ENCODE results near the gene FAM120C. TPM values are rescaled to one million over a fixed set of nuclear protein-coding genes. Genes with fewer than 3 reads are reported as not detected.

The FAM120C gene
- total RNA-seq, 1 donor from 2014 or later = 7.0 TPM

DNA sequence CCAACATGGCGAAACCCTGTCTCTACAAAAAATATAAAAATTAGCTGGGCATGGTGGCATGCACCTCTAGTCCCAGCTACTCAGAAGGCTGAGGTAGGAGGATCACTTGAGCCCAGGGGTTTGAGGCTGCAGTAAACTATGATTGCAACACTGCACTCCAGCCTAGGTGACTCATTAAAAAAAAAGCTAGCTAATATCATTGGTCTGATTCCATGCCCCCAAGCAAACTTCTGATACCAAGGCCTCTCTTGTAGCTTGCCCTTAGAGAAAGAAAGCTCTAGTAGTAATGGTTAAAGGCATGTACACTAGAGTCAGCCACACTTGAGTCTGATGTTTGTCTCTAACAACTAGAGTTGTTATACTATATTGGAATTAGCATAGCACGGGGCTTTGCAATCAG is 106.2 kb downstream of the FAM120C start:
- Mint-ChIP-seq H3K27me3 (ENCODE audit: unreplicated experiment) (no peaks in the 10 kb centered on the region), H3K9me3 (ENCODE audit: unreplicated experiment) (no peaks in the 10 kb centered on the region), H3K27ac (ENCODE audit: unreplicated experiment) (no peak overlapping the region), H3K4me1 (ENCODE audit: unreplicated experiment) (no peaks in the 10 kb centered on the region), H3K36me3 (ENCODE audit: low read depth, unreplicated experiment) (no peaks in the 10 kb centered on the region), H3K4me3 (ENCODE audit: unreplicated experiment) (no peak overlapping the region)
- TF ChIP-seq CTCF (IDR thresholded peaks at IDR 0.05; ENCODE audit: unreplicated experiment) = no peak
- no peak for DNase-seq (ENCODE audit: low spot score)

GRCh38 chrX:54074826-54075225 is 108.2 kb downstream of the FAM120C start:
- DNase-seq (ENCODE audit: low spot score) = no peak
- no peak overlapping the region for H3K4me3 Mint-ChIP-seq (ENCODE audit: unreplicated experiment)
- H3K36me3 Mint-ChIP-seq (ENCODE audit: low read depth, unreplicated experiment) = no peaks in the 10 kb centered on the region
- H3K27ac Mint-ChIP-seq (ENCODE audit: unreplicated experiment) = no peak overlapping the region
- H3K4me1 Mint-ChIP-seq (ENCODE audit: unreplicated experiment) = no peaks in the 10 kb centered on the region
- H3K27me3 Mint-ChIP-seq (ENCODE audit: unreplicated experiment) = no peaks in the 10 kb centered on the region
- TF ChIP-seq CTCF (IDR thresholded peaks at IDR 0.05; ENCODE audit: unreplicated experiment) = no peak
- H3K9me3 Mint-ChIP-seq (ENCODE audit: unreplicated experiment) = no peaks in the 10 kb centered on the region

DNA sequence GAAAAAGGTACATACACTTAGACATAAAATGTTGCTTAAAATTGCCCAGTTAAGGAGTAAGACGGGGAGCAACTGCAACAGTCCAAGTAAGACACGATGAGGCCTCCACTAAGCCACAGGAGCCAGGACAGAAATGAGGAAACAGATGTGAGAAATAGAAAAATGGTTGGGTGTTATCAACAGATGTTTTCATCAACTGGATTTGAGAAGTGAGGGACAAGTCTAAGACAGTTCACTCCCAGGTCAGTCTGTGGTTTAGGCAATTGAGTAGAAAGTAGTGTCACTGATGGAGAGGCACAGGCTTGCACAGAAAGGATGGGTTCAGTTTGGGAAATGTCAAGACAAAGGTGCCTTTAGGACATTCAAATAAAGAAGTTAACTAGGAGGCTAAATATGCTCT is 115.3 kb downstream of the FAM120C start:
- no peaks in the 10 kb centered on the region for H3K27me3 Mint-ChIP-seq (ENCODE audit: unreplicated experiment)
- no peak for DNase-seq (ENCODE audit: low spot score)
- no peaks in the 10 kb centered on the region for H3K4me1 Mint-ChIP-seq (ENCODE audit: unreplicated experiment)
- H3K27ac Mint-ChIP-seq (ENCODE audit: unreplicated experiment) = no peak overlapping the region
- no peaks in the 10 kb centered on the region for H3K36me3 Mint-ChIP-seq (ENCODE audit: low read depth, unreplicated experiment)
- no peaks in the 10 kb centered on the region for H3K9me3 Mint-ChIP-seq (ENCODE audit: unreplicated experiment)
- no peak overlapping the region for H3K4me3 Mint-ChIP-seq (ENCODE audit: unreplicated experiment)
- TF ChIP-seq CTCF (IDR thresholded peaks at IDR 0.05; ENCODE audit: unreplicated experiment) = no peak

- H3K9me3 Mint-ChIP-seq (ENCODE audit: unreplicated experiment) = no peaks in the 10 kb centered on the region
- H3K27me3 Mint-ChIP-seq (ENCODE audit: unreplicated experiment) = no peaks in the 10 kb centered on the region
- no peak for TF ChIP-seq CTCF (IDR thresholded peaks at IDR 0.05; ENCODE audit: unreplicated experiment)
- H3K27ac Mint-ChIP-seq (ENCODE audit: unreplicated experiment) = no peak overlapping the region
- DNase-seq (ENCODE audit: low spot score) = no peak
- no peaks in the 10 kb centered on the region for H3K4me1 Mint-ChIP-seq (ENCODE audit: unreplicated experiment)
- no peak overlapping the region for H3K4me3 Mint-ChIP-seq (ENCODE audit: unreplicated experiment)
- no peaks in the 10 kb centered on the region for H3K36me3 Mint-ChIP-seq (ENCODE audit: low read depth, unreplicated experiment)
These were observed 116.2 kb downstream of the FAM120C start for GRCh38 chrX:54066841-54067240.

GRCh38 chrX:54064564-54064963 is 118.5 kb downstream of the FAM120C start:
- H3K9me3 Mint-ChIP-seq (ENCODE audit: unreplicated experiment) = no peaks in the 10 kb centered on the region
- H3K4me3 Mint-ChIP-seq (ENCODE audit: unreplicated experiment) = no peak overlapping the region
- H3K27ac Mint-ChIP-seq (ENCODE audit: unreplicated experiment) = no peak overlapping the region
- DNase-seq (ENCODE audit: low spot score) = no peak
- no peaks in the 10 kb centered on the region for H3K27me3 Mint-ChIP-seq (ENCODE audit: unreplicated experiment)
- TF ChIP-seq CTCF (IDR thresholded peaks at IDR 0.05; ENCODE audit: unreplicated experiment) = no peak
- H3K4me1 Mint-ChIP-seq (ENCODE audit: unreplicated experiment) = no peaks in the 10 kb centered on the region
- H3K36me3 Mint-ChIP-seq (ENCODE audit: low read depth, unreplicated experiment) = no peaks in the 10 kb centered on the region
